Duodenal mucosa (tissue), 2 donors: ENCODE data around the gene AHDC1.
"Not testable (repeated sequence)": the region's sequence is repeated elsewhere in the genome, so short reads cannot be mapped to it uniquely, and the experiment has no call there.

Experiments used
- H3K27ac ChIP-seq: one replicate; pipeline ENCODE4 v1.7.0; 2013; ENCODE audit warnings: low read depth, low read length
- H3K27me3 ChIP-seq, 2 donors: one replicate each; pipeline ENCODE4 v1.7.0; 2013; ENCODE audit warnings: low read length in 2 of 2, control low read depth in 1 of 2; ENCODE audit not compliant: insufficient read depth in 2 of 2, control insufficient read depth in 1 of 2
- H3K36me3 ChIP-seq, 2 donors: one replicate each; pipeline ENCODE4 v1.7.0; 2013; ENCODE audit warnings: low read length in 2 of 2, control low read depth in 1 of 2; ENCODE audit not compliant: insufficient read depth in 2 of 2, control insufficient read depth in 1 of 2
- H3K4me1 ChIP-seq, 2 donors: one replicate each; pipeline ENCODE4 v1.7.0; 2013; ENCODE audit warnings: low read length in 2 of 2, control low read depth in 1 of 2; ENCODE audit not compliant: insufficient read depth in 2 of 2, control insufficient read depth in 1 of 2
- H3K4me3 ChIP-seq, 2 donors: one replicate each; pipeline ENCODE4 v1.7.0; 2013; ENCODE audit warnings: low read length in 2 of 2, low read depth in 1 of 2
- H3K9ac ChIP-seq, 2 donors: one replicate each; pipeline ENCODE4 v1.7.0; 2013; ENCODE audit warnings: low read length in 2 of 2, low read depth in 1 of 2
- H3K9me3 ChIP-seq, 2 donors: one replicate each; pipeline ENCODE4 v1.7.0; 2013; ENCODE audit warnings: low read length in 2 of 2, control low read depth in 1 of 2; ENCODE audit not compliant: control insufficient read depth in 1 of 2

The AHDC1 gene

DNA sequence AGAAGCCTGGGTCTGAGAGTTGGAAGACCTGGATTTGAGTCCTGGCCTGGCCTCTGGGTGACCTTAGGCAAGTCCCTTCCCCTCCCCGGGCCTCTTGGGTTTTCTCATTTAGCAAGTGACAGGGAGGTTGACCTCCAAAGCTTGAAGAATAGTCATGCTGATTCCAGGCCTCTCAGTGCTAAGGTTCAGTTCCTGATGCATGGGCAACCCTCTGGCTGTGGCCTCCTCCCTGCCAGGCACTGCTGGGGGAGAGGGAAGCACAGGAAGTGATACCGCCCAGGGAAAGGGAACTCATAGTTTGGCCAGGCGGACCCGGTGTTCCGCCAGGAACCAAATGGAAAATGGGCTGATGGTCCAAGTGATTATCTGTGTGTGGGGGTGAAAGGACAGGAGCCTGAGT is 90.4 kb downstream of the AHDC1 start:
- Histone ChIP-seq H3K4me3 (no peak overlapping the region), H3K36me3 (no peaks in the 10 kb centered on the region), H3K4me1 (peaks cover 21 to 29% of the 10 kb centered on the region in 2 donors), H3K9ac (no peak overlapping the region), H3K27me3 (no peaks in the 10 kb centered on the region), H3K9me3 (no peaks in the 10 kb centered on the region), H3K27ac (no peak overlapping the region)

DNA sequence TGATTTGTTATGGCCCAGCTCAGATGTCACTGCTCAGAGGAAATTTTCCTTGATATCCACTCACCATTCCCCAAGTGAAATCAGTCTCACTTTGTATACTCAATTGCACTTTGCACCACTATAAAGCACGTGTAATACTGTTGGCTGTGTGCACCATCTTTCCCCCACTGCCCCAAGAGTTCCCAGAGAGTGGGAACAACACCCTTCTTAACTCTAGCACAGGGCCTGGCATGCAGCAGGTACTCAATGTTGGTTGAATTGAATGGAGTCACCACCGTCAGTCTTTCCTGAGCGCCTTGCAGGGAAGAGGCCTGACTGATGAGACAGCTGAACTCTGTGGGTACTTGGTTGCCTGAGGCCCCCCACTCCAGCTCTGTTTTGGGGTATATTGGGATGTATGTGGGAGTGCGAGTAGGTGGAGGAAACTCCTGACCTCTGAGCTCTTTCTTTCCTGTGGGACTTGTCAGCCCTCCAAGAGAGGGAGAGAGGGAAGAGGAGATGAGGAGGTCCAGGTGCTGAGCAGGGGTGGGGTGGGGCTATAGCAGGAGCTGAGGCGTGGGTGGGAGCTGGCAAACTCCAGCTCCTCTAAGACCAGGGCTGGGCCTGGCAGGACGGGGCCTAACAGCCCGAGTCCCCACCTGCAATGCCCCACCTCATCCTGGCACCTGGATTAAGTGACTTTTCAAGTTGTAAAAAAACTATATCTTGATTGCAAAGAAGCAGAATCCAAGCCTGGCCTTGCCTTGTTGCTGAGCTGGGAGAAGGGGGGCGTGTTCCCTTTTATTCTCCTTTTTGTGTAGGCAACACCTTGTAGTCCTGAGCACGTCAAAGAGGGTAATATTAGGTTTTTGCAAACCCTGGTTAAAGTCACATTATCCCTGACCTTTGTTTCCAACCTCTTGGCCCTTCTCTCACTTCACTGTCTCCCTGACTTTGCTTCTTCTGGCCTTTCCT is 94.5 kb downstream of the AHDC1 start:
- Histone ChIP-seq H3K36me3 (no peaks in the 10 kb centered on the region), H3K27me3 (no peaks in the 10 kb centered on the region), H3K4me1 (peaks cover 21 to 27% of the 10 kb centered on the region in 2 donors), H3K4me3 (no peak overlapping the region), H3K9me3 (no peaks in the 10 kb centered on the region), H3K9ac (peak overlapping the region; percentile 2 to 22), H3K27ac (no peak overlapping the region)

DNA sequence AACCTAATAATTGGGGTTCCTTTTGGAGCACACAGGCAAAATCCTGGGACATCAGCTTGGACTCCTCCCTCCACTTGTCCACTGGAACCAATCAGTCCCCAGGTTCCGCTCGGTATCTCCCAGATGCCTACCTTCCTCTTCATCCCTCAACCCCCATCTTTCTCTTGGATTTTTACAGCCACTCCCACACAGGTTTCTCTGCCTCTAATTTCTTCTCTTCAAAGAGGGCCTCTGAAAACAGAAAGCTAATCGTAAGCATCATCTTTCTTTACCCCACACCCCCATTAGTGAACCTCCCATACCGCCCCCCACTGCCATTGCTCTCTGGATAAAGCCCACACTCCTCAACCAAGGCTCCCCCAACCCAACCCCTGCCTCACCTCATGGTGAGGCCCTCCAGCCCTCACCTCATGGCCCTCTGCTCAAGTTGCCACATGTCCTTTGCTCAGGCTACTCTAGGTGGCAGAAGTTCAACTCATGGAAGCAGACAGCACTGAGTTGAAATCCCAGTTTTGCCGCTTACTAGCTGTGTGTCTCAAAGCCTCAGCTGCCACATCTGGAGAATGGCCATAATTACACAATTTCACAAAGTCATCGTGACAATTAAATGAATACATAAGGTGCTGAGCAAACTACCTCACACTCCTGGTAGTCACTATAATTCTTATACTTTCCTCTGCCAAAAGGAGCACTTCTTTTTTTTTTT is 95.8 kb downstream of the AHDC1 start:
- Histone ChIP-seq H3K4me3 (no peak overlapping the region), H3K4me1 (peaks cover 29 to 30% of the 10 kb centered on the region in 2 donors), H3K27ac (no peak overlapping the region), H3K9ac (no peak overlapping the region), H3K36me3 (no peaks in the 10 kb centered on the region), H3K27me3 (no peaks in the 10 kb centered on the region), H3K9me3 (no peaks in the 10 kb centered on the region)

DNA sequence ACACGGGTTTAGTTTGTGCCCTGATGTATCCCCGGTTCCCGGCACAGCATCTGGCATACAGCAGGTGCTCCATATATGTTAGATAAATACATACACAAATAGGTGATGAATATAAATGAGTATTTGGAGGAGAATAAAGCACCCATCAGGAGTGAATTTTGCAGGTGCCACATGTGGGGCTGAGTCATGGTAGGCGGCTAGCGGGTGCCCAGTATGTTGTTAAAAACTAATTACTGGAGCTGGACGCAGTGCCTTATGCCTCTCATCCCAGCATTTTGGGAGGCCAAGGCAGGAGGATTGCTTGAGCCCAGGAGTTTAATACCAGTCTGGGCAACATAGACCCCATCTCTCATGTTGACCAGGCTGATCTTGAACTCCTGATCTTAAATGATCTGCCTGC is 97.2 kb downstream of the AHDC1 start:
- Histone ChIP-seq H3K27ac (no peak overlapping the region), H3K9ac (no peak overlapping the region)

DNA sequence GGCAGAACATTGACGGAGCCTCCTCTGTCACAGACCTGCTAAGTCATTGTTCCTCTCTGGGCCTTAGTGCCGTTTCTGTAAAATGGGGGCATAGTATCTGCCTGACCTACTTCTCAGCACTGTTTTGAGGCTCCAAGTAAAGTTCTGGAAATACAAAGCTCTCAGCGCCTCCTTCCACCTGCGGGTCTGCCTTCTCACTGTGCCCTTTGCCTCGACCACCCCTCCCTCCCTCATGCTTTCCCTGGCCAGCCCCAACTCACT is 98.6 kb downstream of the AHDC1 start:
- Histone ChIP-seq H3K36me3 (no peaks in the 10 kb centered on the region), H3K27ac (peak overlapping the region; percentile 87), H3K4me3 (no peak overlapping the region), H3K27me3 (no peaks in the 10 kb centered on the region), H3K9ac (peak overlapping the region in 1 of 2 donors; percentile 32), H3K4me1 (peaks cover 29 to 30% of the 10 kb centered on the region in 2 donors), H3K9me3 (no peaks in the 10 kb centered on the region)

More for the DNA sequence above, 97.2 kb downstream of the AHDC1 start:
- H3K9me3 ChIP-seq: no peaks in the 10 kb centered on the region
- no peaks in the 10 kb centered on the region for H3K36me3 ChIP-seq
- no peaks in the 10 kb centered on the region for H3K27me3 ChIP-seq
- H3K4me3 ChIP-seq: no peak overlapping the region
- H3K4me1 ChIP-seq: peaks cover 29 to 30% of the 10 kb centered on the region in 2 donors

DNA sequence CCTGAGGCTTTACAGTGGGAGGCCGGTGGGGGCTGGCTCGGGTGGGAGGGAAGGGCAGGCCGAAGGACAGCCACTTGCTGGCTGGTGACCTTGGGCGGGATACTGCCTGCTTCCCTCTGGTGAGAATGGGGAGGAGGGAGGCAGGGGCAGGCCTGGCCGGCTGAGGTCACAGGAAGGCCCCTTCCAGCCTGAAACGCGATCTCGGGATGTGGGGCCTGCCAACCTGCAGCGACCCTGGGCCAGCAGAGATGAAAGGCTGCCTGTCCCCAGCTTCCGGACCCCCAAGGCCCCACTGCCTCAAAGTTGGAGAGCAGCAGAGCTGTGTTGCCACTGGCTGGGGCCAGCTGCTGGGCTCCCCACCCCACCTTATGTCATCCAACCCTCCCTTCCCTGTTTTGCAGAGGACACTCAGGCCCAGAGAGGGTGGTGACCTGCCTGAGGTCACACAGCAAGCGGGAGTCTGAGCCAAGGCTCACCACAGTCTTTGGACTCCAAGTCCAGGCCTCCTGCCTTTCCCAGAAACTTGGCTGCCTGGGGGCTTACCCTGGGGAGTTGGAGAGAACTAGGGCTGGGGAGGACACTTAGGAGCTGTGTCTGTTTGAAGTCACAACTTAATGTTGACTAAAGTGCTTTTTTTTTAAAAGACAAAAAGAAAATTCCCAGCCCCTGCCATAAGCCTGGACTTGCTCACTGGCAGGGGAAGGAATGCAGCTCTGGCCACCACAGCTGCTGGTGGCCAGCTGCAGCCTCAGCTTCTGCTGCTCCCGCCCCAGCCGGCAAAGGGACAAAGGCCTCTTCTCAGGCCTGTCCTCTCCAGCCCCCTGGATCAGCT is 99.1 kb downstream of the AHDC1 start:
- peak overlapping the region in 1 of 2 donors; percentile 32 for H3K9ac ChIP-seq

DNA sequence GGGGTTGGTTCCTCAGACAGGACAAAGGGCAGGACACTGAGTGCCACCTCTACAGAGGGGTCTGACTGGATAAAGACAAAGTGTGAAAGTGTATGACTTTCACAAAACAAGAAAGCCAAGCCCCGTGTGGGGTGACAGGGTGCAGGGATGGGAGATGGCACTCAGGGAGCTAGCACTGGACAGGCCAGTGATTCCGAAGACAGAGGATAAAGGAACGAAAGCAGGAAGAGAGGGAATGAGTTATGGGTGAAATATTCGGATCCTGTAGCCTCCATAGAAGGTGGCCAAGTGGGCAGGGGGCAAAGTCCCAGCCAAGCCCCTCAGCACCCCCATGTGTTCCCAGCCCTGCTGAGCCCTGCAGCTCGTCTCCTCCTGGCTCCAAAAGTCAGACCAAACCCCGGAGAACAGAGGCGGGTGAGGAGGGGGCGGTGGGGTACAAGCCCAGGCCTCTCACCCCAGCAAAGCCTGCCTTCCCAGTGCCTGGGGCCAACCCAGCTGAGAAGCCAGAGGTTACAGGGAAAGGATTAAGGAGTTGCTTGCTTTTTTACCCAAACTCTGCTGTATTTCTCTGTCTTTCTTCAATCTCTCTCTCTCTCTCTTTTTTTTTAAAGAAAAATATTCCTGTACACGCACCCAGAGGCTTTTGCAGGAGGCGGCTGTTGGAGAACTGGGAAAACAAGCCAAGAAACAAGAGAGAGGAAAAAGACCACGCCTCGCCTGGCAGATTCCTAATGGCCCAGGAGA is 99.9 kb downstream of the AHDC1 start:
- Histone ChIP-seq H3K9ac (peak overlapping the region; percentile 54 to 61), H3K27ac (peak overlapping the region; percentile 75), H3K4me3 (no peak overlapping the region), H3K9me3 (no peaks in the 10 kb centered on the region), H3K27me3 (no peaks in the 10 kb centered on the region), H3K4me1 (peaks cover 17 to 19% of the 10 kb centered on the region in 2 donors), H3K36me3 (no peaks in the 10 kb centered on the region)

More for the DNA sequence above, 99.1 kb downstream of the AHDC1 start:
- Histone ChIP-seq H3K4me3 (no peak overlapping the region), H3K4me1 (peaks cover 25 to 27% of the 10 kb centered on the region in 2 donors), H3K9me3 (no peaks in the 10 kb centered on the region), H3K36me3 (no peaks in the 10 kb centered on the region), H3K27ac (peak overlapping the region; percentile 87), H3K27me3 (no peaks in the 10 kb centered on the region)

DNA sequence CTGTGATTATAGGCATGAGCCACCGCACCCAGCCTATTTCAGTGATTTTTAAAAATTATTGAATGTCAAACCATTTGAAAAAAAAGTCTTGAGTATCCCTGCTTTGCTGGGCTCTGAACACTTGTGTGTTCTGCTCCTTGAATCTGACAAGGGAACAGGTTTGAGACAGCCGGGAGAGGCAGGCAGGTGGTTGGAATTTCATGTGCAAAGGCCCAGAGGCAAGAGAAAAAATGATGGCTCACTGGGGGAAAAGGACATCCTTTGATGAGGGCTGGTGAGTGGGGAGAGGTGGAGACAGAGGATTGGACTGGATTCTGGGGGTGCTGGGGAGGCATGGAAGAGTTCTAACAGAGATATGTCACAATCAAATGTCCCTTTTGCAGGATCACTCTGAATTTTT is 100.9 kb downstream of the AHDC1 start:
- H3K27ac ChIP-seq: no peak overlapping the region
- H3K36me3 ChIP-seq: no peaks in the 10 kb centered on the region
- no peaks in the 10 kb centered on the region for H3K9me3 ChIP-seq
- no peak overlapping the region for H3K4me3 ChIP-seq
- H3K27me3 ChIP-seq: no peaks in the 10 kb centered on the region
- no peak overlapping the region for H3K9ac ChIP-seq
- H3K4me1 ChIP-seq: peaks cover 16% of the 10 kb centered on the region in 2 donors

DNA sequence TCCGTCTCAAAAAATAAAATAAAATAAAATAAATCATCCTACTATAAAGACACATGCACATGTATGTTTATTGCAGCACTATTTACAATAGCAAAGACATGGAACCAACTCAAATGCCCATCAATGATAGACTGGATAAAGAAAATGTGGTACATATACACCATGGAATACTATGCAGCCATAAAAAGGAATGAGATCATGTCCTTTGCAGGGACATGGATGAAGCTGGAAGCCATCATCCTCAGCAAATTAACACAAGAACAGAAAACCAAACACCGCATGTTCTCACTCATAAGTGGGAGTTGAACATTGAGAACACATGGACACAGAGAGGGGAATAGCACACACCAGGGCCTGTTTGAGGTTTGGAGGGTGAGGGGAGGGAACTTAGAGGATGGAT is 102.8 kb downstream of the AHDC1 start:
- H3K4me1 ChIP-seq: peaks cover 16% of the 10 kb centered on the region in 2 donors
- not testable (repeated sequence) for H3K27me3 ChIP-seq, H3K4me3 ChIP-seq, H3K9ac ChIP-seq, H3K9me3 ChIP-seq, H3K27ac ChIP-seq, H3K36me3 ChIP-seq
